GM19099 (cell line): ENCODE measurements around the gene PEX10.

Experiments used
- POLR2A ChIP-seq: IDR thresholded peaks from 3 replicates; pipeline ENCODE4 v1.6.1; 2011; ENCODE audit warnings: low read depth; ENCODE audit not compliant: insufficient read length; ENCODE audit errors: extremely low read depth

PEX10 gene

DNA sequence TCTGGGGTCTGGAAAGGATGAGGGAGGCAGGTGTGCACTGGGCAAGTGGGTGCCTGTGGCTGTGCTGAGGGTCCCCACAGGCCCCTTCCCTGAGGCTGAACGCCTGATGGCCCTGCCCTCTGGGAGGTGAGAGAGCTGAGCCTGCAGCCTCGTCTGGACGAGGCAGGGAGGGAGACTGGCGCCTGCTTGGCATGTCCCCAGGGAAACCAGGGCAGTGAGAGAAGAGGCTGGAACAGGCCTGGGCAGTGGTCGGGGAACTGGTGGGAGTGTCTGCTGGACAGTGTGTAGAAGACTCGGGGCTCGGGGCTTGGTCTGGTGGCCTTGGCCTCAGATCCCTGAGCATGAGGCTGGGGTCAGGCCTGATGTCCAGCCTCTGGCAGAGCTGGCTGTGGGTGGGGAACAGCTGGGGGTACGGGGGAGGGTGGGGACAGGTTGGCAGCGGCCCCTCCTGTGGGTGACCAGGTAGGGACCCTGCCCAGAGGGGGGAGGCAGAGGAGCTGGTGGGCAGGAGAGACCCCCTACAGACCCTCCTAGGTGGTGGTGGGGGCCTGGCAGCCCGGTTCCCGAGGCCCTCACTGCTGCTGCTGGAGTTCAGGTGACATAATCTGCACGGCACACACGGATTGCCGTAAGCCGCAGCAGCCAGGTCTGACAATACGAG is 32.9 kb upstream of the PEX10 start:
- no peak for TF ChIP-seq POLR2A

DNA sequence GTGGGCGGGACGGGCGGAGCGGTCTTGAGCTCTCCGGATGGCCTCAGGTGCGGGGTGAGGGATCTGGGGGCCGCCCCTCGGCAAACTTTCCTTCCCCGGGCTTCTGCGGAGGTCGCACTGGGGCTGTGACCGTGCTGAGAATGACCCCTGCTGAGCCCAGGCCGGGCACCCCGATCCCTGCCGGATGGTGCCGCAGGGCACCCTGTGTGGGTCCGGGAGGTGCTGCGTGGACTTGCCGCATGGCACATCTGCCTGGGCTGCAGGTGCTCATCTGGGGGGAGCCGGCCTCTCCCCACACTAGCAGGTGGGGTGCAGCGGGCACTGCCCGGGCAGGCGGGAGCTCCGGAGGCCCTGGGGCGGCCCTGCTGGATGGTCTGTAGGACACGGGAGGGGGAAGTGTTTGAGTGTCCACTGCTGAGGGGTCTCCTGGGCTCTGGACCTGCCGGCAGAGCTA is 31.8 kb upstream of the PEX10 start:
- no peak for TF ChIP-seq POLR2A

GRCh38 chr1:2443277-2444137 is 31.1 kb upstream of the PEX10 start:
- TF ChIP-seq POLR2A: no peak

- TF ChIP-seq POLR2A: no peak
These were observed 30.3 kb upstream of the PEX10 start for GRCh38 chr1:2442661-2443060.

DNA sequence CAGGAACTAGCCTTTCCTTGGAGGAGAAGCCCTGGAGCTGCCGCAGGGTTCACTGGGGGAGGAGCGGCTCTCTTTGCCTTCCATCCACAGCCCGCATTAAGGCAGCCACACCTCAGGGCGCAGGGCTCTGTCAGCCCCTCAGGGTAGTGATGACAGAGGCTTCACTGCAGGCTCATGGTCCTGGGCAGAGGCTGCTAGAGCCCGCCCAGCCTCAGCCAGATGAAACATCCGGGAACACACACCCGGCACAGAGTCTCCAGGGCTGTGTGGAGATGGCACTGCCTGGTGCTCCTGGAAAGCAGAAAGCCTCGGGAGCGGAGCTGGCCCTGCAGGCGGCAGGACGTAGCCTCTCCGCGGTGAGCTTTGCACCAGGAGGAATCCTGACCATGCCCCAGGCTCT is 29.4 kb upstream of the PEX10 start:
- no peak for TF ChIP-seq POLR2A

GRCh38 chr1:2439369-2439768 is 27.0 kb upstream of the PEX10 start:
- no peak for TF ChIP-seq POLR2A

- TF ChIP-seq POLR2A: no peak
These were observed 26.3 kb upstream of the PEX10 start for GRCh38 chr1:2438641-2439040.

- TF ChIP-seq POLR2A: no peak
These were observed 25.7 kb upstream of the PEX10 start for GRCh38 chr1:2438038-2438437.

DNA sequence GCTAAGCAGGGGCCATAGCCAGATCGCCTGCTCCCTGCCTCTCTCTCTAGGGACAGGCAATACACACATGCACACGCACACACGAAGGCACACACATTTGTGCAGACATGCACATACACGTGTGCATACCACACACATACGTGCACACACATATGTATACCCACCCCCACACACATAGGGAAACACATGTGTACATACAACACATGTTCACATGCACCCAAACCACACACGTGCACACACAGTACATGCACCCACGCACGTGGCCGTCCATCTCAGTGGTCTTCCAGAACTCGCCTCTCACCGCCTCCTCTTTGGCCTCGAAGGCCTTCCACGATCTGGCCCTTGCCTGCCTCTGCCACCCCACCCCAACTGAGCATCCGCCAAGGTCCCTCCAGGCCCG is 25.3 kb upstream of the PEX10 start:
- no peak for TF ChIP-seq POLR2A

GRCh38 chr1:2436876-2437275 is 24.5 kb upstream of the PEX10 start:
- no peak for TF ChIP-seq POLR2A

- no peak for TF ChIP-seq POLR2A
These were observed 23.5 kb upstream of the PEX10 start for GRCh38 chr1:2435746-2436355.

- TF ChIP-seq POLR2A: no peak
These were observed 22.7 kb upstream of the PEX10 start for GRCh38 chr1:2435091-2435490.

GRCh38 chr1:2433936-2434655 is 21.7 kb upstream of the PEX10 start:
- no peak for TF ChIP-seq POLR2A

- no peak for TF ChIP-seq POLR2A
These were observed 20.8 kb upstream of the PEX10 start for GRCh38 chr1:2433196-2433595.

DNA sequence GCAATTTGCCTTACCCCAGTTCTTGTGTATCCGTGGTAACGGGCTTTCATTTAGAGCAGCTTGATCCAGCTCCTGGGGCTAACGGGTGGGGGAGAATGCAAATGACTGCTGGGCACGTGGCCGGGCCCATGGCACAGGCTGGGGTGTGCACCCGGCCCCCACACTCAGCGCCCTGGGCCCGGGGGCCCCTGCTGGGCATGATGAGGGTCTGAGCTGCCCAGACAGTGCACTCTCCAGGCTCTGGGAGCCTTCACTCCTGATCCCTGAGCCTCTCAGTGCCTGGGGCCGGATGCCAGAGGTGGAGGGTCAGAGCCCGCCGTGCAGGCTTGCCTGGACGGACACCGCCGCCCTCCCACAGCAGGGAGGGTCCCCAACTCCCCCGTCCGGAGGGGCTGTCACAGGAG is 20.1 kb upstream of the PEX10 start:
- TF ChIP-seq POLR2A: no peak
